HG03066 (cell line): ENCODE measurements around the gene SUPT20HL1.

Experiments
- ATAC-seq: cut with Tn5 transposase; IDR thresholded peaks from one replicate; pipeline ENCODE4 v1.9.1; 2021; ENCODE audit warnings: low read depth; ENCODE audit not compliant: unreplicated experiment

The SUPT20HL1 gene

GRCh38 chrX:24392709-24393108, 32.3 kb downstream of the SUPT20HL1 start:
- ATAC-seq: no peak

GRCh38 chrX:24395775-24396174, 35.3 kb downstream of the SUPT20HL1 start:
- no peak for ATAC-seq

GRCh38 chrX:24396236-24396930, 35.9 kb downstream of the SUPT20HL1 start:
- ATAC-seq: no peak

GRCh38 chrX:24396931-24397279, 36.5 kb downstream of the SUPT20HL1 start:
- ATAC-seq: no peak

- no peak for ATAC-seq
These were observed 38.3 kb downstream of the SUPT20HL1 start for GRCh38 chrX:24398766-24399165.

- ATAC-seq: no peak
These were observed 39.1 kb downstream of the SUPT20HL1 start for GRCh38 chrX:24399550-24399949.

- no peak for ATAC-seq
These were observed 45.5 kb downstream of the SUPT20HL1 start for GRCh38 chrX:24405959-24406358.
